OCI-LY1 (cell line): ENCODE results near the gene SHROOM2.

Experiments
- H2AFZ ChIP-seq: fragments of 200-600 bp; sonication (generic), shearing (Covaris generic); 2 replicates; pipeline ENCODE4 v1.6.0; 2014; ENCODE audit warnings: antibody characterized with exemption, mild to moderate bottlenecking, low read length
- H3F3A ChIP-seq: fragments of 200-600 bp; sonication (generic), shearing (Covaris generic); 2 replicates; pipeline ENCODE4 v1.6.0; 2014; ENCODE audit warnings: mild to moderate bottlenecking, antibody characterized with exemption, low read length, moderate library complexity; ENCODE audit not compliant: insufficient read depth
- H3K27ac ChIP-seq: fragments of 200-600 bp; sonication (generic); 2 replicates; pipeline ENCODE4 v1.5.1; 2014; ENCODE audit warnings: low read length, mixed run types, mild to moderate bottlenecking, low read depth; ENCODE audit not compliant: poor library complexity, severe bottlenecking
- H3K27me3 ChIP-seq: fragments of 200-600 bp; sonication (generic); 2 replicates; pipeline ENCODE4 v1.6.0; 2014; ENCODE audit warnings: antibody characterized with exemption, mild to moderate bottlenecking, low read length, moderate library complexity; ENCODE audit not compliant: insufficient read depth
- H3K36me3 ChIP-seq: fragments of 200-600 bp; sonication (generic); 2 replicates; pipeline ENCODE4 v1.6.1; 2014; ENCODE audit warnings: mild to moderate bottlenecking, antibody characterized with exemption, low read length, moderate library complexity, mixed read lengths; ENCODE audit not compliant: insufficient read depth
- H3K4me1 ChIP-seq: fragments of 200-600 bp; sonication (generic); 2 replicates; pipeline ENCODE4 v1.5.1; 2014; ENCODE audit warnings: mild to moderate bottlenecking, low read length, moderate library complexity; ENCODE audit not compliant: insufficient read depth, severe bottlenecking
- H3K4me2 ChIP-seq: fragments of 200-600 bp; sonication (generic), shearing (Covaris generic); 2 replicates; pipeline ENCODE4 v1.6.1; 2014; ENCODE audit warnings: low read length
- H3K4me3 ChIP-seq: fragments of 200-600 bp; sonication (generic); 2 replicates; pipeline ENCODE4 v1.5.1; 2014; ENCODE audit warnings: low read length, low read depth, mild to moderate bottlenecking, mixed read lengths; ENCODE audit not compliant: poor library complexity, severe bottlenecking
- H3K79me2 ChIP-seq: fragments of 200-600 bp; shearing (Covaris generic); 2 replicates; pipeline ENCODE4 v1.6.1; 2016; ENCODE audit warnings: mixed run types, low read length, mixed read lengths; ENCODE audit not compliant: insufficient read depth
- H3K9ac ChIP-seq: fragments of 200-600 bp; sonication (generic), shearing (Covaris generic); 2 replicates; pipeline ENCODE4 v1.6.1; 2014; ENCODE audit warnings: mild to moderate bottlenecking, low read length, mixed read lengths
- H3K9me2 ChIP-seq: fragments of 200-600 bp; sonication (generic), shearing (Covaris generic); 2 replicates; pipeline ENCODE4 v1.6.1; 2014; ENCODE audit warnings: low read depth, mild to moderate bottlenecking, low read length, mixed read lengths
- H3K9me3 ChIP-seq: fragments of 200-600 bp; shearing (Covaris generic); 2 replicates; pipeline ENCODE4 v1.6.1; 2014; ENCODE audit warnings: low read length, mixed read lengths
- H4K20me1 ChIP-seq: fragments of 200-600 bp; sonication (generic), shearing (Covaris generic); 2 replicates; pipeline ENCODE4 v1.6.0; 2016; ENCODE audit warnings: mild to moderate bottlenecking, low read length; ENCODE audit not compliant: insufficient read depth
- CTCF ChIP-seq: fragments of 200-600 bp; sonication (generic), shearing (Covaris generic); IDR thresholded peaks from 2 replicates; pipeline ENCODE4 v1.5.1; 2017; ENCODE audit warnings: mild to moderate bottlenecking, antibody characterized with exemption, low read length, moderate library complexity, mixed read lengths
- EZH2 ChIP-seq: fragments of 200-600 bp; sonication (generic), shearing (Covaris generic); IDR thresholded peaks from 2 replicates; pipeline ENCODE4 v1.8.0; 2017; ENCODE audit warnings: borderline replicate concordance, mixed run types, mild to moderate bottlenecking, antibody characterized with exemption, low read length, moderate library complexity, mixed read lengths

The SHROOM2 gene

GRCh38 chrX:9859711-9860555 lies 73.7 kb downstream of the SHROOM2 start:
- no peaks in the 10 kb centered on the region for H3K9me3 ChIP-seq
- H3K27ac ChIP-seq = no peak overlapping the region
- no peaks in the 10 kb centered on the region for H4K20me1 ChIP-seq
- H3K4me1 ChIP-seq = peaks cover 7% of the 10 kb centered on the region
- TF ChIP-seq CTCF = no peak
- TF ChIP-seq EZH2 = no peak
- H3K4me3 ChIP-seq = no peak overlapping the region
- no peak overlapping the region for H3K9ac ChIP-seq
- H2AFZ ChIP-seq = no peak overlapping the region
- H3F3A ChIP-seq = no peaks in the 10 kb centered on the region
- no peaks in the 10 kb centered on the region for H3K36me3 ChIP-seq
- H3K79me2 ChIP-seq = no peaks in the 10 kb centered on the region
- no peaks in the 10 kb centered on the region for H3K9me2 ChIP-seq
- no peaks in the 10 kb centered on the region for H3K27me3 ChIP-seq
- H3K4me2 ChIP-seq = no peak overlapping the region

GRCh38 chrX:9860826-9861225 lies 74.6 kb downstream of the SHROOM2 start:
- Histone ChIP-seq H3K4me1 (peaks cover 7% of the 10 kb centered on the region), H3K9ac (no peak overlapping the region), H3K9me2 (no peaks in the 10 kb centered on the region), H3K4me3 (no peak overlapping the region), H2AFZ (no peak overlapping the region), H3K27me3 (no peaks in the 10 kb centered on the region), H3K9me3 (no peaks in the 10 kb centered on the region), H4K20me1 (no peaks in the 10 kb centered on the region), H3K4me2 (no peak overlapping the region), H3K27ac (no peak overlapping the region), H3K36me3 (no peaks in the 10 kb centered on the region), H3F3A (no peaks in the 10 kb centered on the region), H3K79me2 (no peaks in the 10 kb centered on the region)
- TF ChIP-seq CTCF (no peak), EZH2 (no peak)

GRCh38 chrX:9861711-9862110 lies 75.5 kb downstream of the SHROOM2 start:
- H3K9me3 ChIP-seq = no peaks in the 10 kb centered on the region
- no peak for TF ChIP-seq CTCF
- no peak for TF ChIP-seq EZH2
- H3K27me3 ChIP-seq = no peaks in the 10 kb centered on the region
- no peaks in the 10 kb centered on the region for H3K36me3 ChIP-seq
- no peak overlapping the region for H3K4me2 ChIP-seq
- no peak overlapping the region for H3K4me3 ChIP-seq
- H3K9me2 ChIP-seq = no peaks in the 10 kb centered on the region
- H3K79me2 ChIP-seq = no peaks in the 10 kb centered on the region
- no peak overlapping the region for H3K9ac ChIP-seq
- no peak overlapping the region for H3K27ac ChIP-seq
- H4K20me1 ChIP-seq = no peaks in the 10 kb centered on the region
- peaks cover 7% of the 10 kb centered on the region for H3K4me1 ChIP-seq
- no peaks in the 10 kb centered on the region for H3F3A ChIP-seq
- no peak overlapping the region for H2AFZ ChIP-seq
